ENCODE measurements around the gene TEX13A. TPM values are rescaled to one million over a fixed set of nuclear protein-coding genes. Genes with fewer than 3 reads are reported as not detected.
"Not testable (repeated sequence)": the region's sequence is repeated elsewhere in the genome, so short reads cannot be mapped to it uniquely, and the experiment has no call there.

TEX13A gene
- total RNA-seq, 1 donor: not detected

- H3K4me3 ChIP-seq (ENCODE audit: low read depth, low read length): no peak overlapping the region
- no peak for TF ChIP-seq CTCF (IDR thresholded peaks at IDR 0.05; ENCODE audit: insufficient read depth, low read depth, low read length)
- DNase-seq (ENCODE audit: low read depth): no peak
Measured at GRCh38 chrX:105260291-105261043, 40.0 kb upstream of the TEX13A start.

GRCh38 chrX:105241056-105241455 is 20.6 kb upstream of the TEX13A start:
- H3K4me3 ChIP-seq (ENCODE audit: low read depth, low read length): no peak overlapping the region
- no peak for DNase-seq (ENCODE audit: low read depth)
- no peak for TF ChIP-seq CTCF (IDR thresholded peaks at IDR 0.05; ENCODE audit: insufficient read depth, low read depth, low read length)

- DNase-seq (ENCODE audit: low read depth); H3K4me3 ChIP-seq (ENCODE audit: low read depth, low read length): not testable (repeated sequence)
Measured at GRCh38 chrX:105237407-105237806, 16.9 kb upstream of the TEX13A start.

- H3K4me3 ChIP-seq (ENCODE audit: low read depth, low read length): no peak overlapping the region
- TF ChIP-seq CTCF (IDR thresholded peaks at IDR 0.05; ENCODE audit: insufficient read depth, low read depth, low read length): no peak
- no peak for DNase-seq (ENCODE audit: low read depth)
Measured at GRCh38 chrX:105229146-105229545, 8.7 kb upstream of the TEX13A start.

- no peak overlapping the region for H3K4me3 ChIP-seq (ENCODE audit: low read depth, low read length)
- no peak for TF ChIP-seq CTCF (IDR thresholded peaks at IDR 0.05; ENCODE audit: insufficient read depth, low read depth, low read length)
- DNase-seq (ENCODE audit: low read depth): no peak
Measured at GRCh38 chrX:105228602-105229001, 8.1 kb upstream of the TEX13A start.

- H3K4me3 ChIP-seq (ENCODE audit: low read depth, low read length): no peak overlapping the region
- TF ChIP-seq CTCF (IDR thresholded peaks at IDR 0.05; ENCODE audit: insufficient read depth, low read depth, low read length): no peak
- no peak for DNase-seq (ENCODE audit: low read depth)
Measured at GRCh38 chrX:105226499-105226898, 6.0 kb upstream of the TEX13A start.

GRCh38 chrX:105221374-105221773 is 880 bp upstream of the TEX13A start:
- DNase-seq (ENCODE audit: low read depth): no peak
- H3K4me3 ChIP-seq (ENCODE audit: low read depth, low read length): no peak overlapping the region
- no peak for TF ChIP-seq CTCF (IDR thresholded peaks at IDR 0.05; ENCODE audit: insufficient read depth, low read depth, low read length)

Measured in fibroblast of villous mesenchyme (primary cell).